NCI-H1694 treated with DMSO at 0.1 percent for 48 hours (cell line): ENCODE measurements around the gene PTPRB.
"Not testable (repeated sequence)": the region's sequence is repeated elsewhere in the genome, so short reads cannot be mapped to it uniquely, and the experiment has no call there.

Experiments
- DNase-seq: peaks from one replicate; lab custom pipeline; 2025; lab: John Stamatoyannopoulos, UW

The PTPRB gene

DNA sequence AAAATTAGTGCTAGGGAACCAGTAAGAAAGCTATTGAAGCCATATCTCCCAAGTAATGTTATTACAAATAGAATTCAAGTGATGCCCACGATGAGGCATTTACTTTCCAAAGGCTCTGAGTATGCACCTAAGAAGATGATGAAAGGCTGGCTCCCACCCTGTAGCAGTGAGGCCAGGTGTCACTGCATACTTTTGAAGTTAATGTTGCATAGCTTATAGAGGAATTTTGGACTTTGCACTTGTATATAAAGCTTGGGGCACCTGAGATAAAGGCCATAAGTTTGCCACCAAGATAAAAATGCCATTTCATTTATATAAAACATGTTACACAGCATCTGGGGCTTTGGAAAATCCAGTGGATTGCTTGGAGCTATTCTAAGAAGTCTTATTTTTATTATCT is 96.2 kb downstream of the PTPRB start:
- DNase-seq: no peak

DNA sequence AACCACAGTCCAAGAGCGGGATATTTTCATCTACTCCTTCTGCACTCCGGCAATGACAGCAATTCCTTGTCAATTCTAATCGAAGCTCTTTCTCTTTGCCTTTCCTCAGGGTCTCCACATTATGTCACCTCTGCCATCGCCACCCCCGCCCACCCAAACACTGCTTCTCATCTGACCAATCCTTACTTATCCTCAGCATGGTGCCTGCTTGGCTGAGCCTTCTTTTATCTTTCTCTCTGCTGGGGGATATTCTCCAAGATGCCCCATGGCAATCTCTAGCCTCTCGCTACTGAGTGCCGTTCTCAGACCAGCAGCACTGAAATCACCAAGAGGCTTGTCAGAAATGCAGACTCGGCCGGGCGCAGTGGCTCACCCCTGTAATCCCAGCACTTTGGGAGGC is 100.6 kb downstream of the PTPRB start:
- DNase-seq: no peak

DNA sequence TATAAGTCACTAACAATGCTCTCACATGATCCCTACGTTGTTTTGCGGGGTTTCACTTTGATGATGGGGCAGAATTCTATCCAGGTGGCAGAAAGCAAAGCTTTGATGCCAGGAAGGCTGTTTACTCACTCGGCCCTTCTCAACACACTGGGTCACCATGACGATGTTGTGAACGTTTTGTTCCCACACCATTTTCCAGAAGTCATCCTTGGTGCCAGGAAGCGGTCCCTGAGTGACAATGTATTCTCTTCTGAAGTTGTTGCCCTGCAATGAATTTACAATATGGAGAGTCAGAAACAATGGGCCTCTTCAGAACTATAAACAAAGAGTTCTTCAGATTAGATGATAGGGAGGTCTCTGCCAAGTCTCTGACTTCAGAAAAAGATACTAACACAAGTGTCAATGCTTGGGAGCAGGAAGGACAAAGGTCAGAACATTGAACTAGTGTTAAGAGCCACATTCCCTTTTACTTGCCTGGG is 101.3 kb downstream of the PTPRB start:
- DNase-seq: no peak

DNA sequence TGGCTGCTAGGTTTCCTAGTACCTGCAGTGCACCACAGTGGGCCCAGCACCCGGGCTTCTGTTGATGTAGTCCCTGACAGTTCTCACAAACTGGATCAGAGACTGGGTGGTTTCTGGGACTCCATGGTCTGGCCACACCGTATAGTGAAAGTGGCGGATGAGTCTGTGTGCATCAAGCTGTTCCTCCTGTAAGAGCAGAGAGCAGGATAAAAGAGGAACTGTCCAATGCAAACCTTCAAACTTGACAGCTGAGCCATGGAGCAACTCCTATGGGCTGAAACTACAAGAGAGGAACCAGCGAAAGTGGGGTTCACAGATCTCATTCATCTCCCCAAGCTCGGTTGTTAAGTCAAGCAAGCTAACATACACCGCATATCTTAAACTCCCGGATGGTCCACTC is 102.8 kb downstream of the PTPRB start:
- DNase-seq: no peak

DNA sequence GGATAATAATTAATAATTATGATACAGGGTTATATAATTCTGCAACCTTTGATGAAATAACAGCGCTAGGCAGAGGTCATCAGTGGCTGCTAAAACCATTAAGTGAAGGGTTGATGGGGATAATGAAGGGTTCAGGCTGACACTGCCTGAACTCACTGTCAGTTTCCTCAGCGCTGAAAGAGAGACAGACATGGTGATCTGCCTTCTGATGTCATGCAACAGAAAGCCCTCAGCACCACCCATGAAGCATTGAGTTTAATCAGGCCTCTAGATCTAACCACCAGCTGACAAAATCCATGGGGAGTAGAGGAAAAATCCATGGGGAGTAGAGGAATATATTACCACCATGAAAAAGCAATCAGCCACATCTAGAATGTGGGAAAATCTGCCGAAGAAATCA is 107.6 kb downstream of the PTPRB start:
- DNase-seq: no peak

DNA sequence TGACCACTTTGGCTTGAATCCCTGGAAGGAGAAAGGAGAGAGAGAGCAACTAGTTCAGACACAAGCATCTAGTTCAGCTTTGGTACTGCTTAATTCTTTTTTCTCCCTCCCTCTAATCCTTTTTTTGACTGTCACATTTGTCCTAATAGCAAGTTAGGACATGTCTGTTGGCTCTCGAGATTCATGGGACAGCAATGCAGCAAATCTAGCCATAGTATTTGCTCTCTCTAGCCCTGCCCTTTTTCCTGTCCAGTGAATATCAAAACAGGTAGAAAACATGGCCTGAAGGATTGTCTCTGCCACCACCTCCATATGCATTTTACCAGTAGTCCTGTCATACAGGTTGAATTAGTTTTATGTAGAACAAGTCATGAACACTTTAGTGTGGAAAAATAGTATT is 116.4 kb downstream of the PTPRB start:
- no peak for DNase-seq

DNA sequence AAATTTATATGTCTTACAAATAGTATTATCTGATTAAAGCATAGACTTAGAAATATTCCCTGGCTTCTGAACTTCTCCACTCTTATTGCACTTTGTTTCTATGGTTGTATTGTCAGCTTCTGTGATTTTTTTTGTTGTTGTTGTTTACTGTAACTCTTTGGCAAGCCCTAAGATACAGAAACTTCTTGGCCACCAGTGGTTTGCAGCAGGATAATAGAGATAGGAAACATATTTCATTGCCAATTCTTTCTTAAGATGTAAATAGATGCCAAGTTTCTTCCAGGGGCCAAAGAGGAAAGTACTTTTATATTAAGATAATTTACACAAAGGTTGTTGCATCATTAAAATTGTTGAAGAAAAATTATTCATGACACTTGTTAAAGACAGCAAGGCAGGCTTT is 123.8 kb downstream of the PTPRB start:
- no peak for DNase-seq

DNA sequence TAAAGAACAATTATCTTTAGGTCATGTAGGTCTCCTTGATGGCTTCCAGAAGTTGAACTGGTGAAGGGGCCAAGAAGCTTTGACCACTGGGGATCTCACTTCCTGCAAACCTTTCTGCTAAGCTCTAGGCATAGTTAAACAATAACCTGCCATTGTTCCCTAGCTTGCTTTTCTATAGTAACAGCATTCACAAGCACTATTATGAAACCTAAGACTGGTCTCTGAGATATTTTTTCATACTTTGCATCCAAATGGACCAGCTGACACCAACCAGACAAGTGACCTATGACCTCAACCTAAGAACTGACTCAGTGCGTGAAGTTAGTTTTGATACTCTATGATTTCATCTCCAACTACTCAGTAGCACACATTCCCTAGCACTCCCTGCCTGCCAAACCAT is 129.1 kb downstream of the PTPRB start:
- DNase-seq: no peak

DNA sequence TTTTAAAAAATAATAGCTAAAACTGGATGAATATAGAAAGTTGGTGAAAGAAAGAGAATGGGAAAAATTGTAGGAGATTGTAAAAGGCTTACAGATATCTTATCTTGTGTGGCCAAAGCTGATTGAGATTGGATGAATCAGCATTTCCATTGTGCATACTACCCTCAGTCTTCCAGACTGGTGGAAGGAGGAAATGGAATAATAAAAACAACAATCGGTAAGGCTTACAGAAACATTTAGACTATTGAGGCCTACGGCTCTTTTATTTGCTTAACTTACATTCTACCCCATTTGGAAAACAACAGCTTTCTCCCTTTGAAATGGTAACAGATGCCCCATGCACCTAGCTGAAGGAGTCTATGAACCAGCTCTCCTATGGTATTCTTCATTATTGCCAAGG is 129.8 kb downstream of the PTPRB start:
- DNase-seq: no peak

DNA sequence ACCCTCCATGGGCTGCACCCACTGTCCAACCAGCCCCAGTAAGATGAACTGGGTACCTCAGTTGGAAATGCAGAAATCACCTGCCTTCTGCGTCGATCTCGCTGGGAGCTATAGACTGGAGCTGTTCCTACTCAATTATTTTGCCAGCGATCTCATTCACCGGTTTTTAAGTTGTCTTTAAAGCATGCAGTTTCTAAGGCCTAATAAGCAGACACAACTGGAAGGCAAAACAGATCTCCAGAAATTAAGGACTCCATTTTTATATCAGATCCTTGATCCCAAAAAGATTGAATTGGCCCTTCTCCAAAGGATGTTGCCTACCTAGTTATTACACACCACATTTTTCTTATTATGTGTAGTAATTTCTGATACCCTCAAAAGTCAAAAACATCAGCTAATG is 139.7 kb downstream of the PTPRB start:
- no peak for DNase-seq

DNA sequence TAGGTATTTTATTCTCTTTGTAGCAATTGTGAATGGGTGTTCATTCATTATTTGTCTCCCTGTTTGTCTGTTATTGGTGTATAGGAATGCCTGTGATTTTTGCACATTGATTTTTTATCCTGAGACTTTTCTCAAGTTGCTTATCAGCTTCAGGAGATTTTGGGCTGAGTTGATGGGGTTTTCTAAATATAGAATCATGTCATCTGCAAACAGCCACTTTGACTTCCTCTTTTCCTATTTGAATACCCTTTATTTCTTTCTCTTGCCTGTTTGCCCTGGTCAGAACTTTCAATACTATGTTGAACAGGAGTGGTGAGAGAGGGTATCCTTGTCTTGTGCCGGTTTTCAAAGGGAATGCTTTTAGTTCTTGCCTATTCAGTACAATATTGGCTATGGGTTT is 144.3 kb downstream of the PTPRB start:
- not testable (repeated sequence) for DNase-seq

DNA sequence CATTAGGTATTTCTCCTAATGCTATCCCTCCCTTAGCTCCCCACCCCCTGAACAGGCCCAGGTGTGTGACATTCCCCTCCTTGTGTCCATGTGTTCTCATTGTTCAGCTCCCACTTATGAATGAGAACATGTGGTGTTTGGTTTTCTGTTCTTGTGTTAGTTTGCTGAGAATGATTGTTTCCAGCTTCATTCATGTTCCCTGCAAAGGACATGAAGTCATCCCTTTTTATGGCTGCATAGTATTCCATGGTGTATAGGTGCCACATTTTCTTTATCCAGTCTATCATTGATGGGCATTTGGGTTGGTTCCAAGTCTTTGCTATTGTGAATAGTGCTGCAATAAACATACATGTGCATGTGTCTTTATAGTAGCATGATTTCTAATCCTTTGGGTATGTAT is 146.3 kb downstream of the PTPRB start:
- DNase-seq: not testable (repeated sequence)

DNA sequence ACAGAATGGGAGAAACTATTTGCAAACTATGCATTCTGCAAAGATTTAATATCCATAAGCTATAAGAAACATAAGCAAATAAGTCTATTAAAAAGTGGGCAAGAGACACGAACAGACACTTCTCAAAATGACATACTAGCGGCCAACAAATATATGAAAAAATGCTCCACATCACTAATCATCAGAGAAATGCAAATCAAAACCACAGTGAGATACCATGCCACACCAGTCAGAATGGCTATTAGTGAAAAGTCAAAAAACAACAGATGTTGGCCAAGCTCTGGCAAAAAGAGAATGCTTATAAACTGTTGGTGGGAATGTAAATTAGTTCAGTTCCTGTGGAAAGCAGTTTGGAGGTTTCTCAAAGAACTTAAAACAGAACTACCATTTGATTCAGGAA is 149.8 kb downstream of the PTPRB start:
- DNase-seq: peak; percentile 46

DNA sequence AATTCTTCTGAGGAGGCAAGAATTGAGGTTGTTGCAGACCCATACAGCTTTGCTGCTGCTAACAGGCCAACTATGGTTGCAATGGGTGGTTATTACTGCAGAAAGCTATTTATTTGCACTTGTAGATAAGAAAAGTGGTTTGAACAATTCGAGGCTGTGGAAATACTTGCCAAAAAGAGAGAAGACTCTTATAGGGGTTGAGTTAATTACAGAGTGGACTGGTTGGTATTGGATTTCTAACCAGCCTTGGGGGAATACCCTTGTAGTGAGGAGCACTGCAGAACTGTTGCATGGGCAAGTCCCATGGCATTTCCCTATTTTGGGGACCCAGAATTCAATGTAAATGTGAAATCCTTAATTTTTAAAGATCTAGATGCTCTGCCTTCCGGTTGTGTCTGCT is 150.6 kb downstream of the PTPRB start:
- no peak for DNase-seq

DNA sequence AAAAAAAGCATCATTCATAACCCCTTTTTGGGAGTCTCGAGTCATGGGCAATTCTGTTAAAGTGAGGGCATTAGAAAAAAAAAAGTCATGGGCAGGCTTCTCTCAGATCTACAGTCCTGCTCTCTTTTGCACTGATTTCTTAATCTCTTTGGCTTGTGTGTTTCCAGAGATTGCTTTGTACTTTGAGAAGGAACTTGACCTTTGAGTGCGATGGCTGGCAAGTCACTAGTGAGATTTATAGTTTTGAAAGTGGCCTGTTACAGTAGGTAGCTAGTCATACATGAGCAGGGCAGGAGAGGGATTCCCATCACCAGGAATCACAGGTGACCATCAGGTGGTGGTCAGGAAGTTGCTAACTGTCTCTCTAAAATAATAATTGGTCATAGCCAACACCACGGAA is 151.5 kb downstream of the PTPRB start:
- DNase-seq: no peak

DNA sequence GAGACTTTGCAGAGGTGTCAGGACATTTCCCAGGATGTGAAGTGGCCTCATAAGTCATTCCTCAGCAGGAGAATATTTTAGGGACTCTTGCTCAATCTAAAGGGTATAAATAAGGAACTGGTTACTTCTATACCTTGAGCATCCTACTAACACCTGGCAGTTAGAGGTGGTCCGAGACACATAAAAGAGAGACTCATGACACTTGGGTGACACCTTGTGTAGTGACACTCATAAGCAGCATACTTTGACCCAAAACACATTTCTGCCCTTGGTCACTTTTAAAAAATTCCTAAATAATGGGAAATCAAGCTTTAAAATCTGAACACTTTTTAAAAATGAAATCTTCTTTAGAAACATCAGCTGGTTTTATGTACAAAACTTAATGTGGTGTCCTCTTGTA is 152.8 kb downstream of the PTPRB start:
- no peak for DNase-seq

DNA sequence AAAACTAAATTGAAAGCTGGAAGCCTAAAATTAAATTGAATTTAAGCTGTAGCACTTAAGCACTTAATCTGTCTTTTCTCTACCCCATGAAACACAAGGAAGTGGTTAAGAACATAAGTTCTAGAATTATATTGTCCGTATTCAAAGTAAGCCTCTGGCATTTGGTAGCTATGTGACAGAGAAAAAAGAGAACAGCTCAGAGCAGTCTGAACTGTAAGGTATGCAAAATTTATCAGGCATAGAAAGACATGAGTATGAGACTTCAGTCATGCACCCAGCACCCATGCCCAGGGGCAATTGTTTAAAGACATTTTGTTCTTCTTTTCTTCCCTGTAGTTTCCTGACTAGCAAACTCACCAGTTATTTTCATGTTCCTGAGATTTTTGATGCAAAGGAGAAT is 154.5 kb downstream of the PTPRB start:
- DNase-seq: no peak

DNA sequence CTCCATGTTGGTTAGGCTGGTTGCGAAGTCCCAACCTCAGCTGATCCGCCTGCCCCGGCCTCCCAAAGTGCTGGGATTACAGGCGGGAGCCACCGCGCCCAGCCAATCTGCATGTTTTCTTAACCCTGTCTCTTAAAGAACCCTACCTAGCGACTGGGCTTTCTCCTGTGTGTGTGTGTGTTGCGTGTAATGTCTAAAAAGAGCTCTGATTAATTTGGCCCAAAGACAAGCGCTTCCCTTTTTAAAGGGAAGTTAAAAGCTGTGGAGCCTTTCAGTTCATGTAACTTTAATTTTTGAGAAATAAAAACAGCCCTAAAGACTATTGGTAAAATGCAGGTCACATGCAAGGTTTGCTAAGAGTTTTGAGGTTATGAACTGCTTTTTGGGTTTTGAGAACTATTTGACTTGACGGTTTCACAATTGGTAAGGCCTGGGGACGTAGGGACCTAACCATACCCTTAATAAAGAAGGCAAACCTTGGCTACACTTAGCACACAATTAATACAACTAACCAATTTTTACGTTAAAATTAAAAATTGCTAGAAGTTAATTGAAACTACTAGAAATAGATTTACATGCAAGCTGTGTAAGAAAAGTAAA is 167.9 kb downstream of the PTPRB start:
- no peak for DNase-seq

DNA sequence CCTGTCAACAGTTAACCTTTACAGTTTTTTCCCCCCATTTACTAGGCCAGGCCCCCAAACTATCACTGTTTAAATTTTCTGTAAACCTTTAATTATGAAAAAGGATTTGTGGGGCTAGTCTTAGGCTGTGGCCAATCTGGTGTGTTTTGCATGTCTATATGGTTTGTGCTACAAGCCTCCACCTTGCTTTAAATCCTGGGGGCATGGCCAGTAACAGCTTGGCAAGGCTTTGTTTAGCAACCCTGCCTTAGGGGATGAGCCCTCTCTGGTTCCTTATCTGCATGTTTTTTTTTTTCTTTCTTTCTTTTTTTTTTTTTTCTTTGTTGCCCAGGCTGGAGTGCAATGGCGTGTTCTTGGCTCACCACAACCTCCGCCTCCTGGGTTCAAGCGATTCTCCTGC is 168.5 kb downstream of the PTPRB start:
- no peak for DNase-seq

DNA sequence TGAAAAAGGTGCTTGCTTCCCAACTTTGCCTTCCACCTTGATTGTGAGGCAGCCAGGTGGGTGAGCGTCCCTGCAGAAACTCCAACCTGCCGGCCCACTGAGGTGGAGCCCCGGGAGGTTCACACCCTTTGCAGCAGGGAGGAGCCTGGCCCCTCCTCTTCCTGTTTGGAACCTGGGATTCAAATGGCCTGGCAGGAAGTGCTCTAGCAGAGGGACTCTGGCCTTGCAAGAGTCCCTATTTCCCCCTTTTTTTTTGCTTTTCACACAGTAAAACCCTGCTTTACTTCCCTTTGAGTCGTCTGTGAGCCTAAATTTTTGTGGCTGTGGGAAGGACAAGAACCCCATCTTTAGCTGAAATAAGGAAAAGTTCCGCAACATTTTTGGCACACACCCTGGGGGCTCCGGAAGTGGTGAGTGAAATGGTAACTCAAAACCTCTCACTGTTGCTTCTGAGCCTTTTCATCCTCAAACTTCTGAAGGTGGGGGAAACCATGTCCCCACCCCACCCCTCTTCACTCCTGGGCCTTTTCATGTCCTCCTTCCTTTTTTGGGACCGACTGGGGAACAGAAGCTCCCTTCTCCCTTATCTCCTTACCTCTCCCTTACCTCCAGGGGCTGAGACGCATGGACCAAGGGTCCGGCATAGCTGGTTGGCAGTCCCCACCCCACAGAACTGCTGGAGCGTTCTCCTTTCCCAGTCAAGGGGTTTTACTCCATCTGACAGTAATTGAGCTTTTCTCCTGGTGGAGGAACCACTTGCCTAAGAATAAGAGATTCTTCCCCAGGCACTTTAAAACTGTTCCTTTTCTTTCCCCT is 169.1 kb downstream of the PTPRB start:
- no peak for DNase-seq

DNA sequence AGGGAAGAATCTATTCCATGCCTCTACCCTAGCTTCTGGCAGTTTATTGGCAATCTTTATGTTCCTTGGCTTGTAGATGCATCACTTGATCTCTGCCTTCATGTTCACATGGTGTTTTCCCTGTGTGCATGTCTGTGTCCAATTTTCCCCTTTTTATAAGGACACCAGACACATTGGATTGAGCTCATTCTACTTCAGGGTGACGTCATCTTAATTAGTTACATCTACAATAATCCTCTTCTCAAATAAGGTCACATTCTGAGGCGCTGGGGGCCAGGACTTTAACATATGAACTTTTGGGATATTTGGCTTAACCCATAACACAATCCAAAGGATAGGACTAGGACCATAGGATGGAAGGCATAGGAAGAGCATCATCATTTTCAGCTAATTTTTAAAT is 169.8 kb downstream of the PTPRB start:
- no peak for DNase-seq

DNA sequence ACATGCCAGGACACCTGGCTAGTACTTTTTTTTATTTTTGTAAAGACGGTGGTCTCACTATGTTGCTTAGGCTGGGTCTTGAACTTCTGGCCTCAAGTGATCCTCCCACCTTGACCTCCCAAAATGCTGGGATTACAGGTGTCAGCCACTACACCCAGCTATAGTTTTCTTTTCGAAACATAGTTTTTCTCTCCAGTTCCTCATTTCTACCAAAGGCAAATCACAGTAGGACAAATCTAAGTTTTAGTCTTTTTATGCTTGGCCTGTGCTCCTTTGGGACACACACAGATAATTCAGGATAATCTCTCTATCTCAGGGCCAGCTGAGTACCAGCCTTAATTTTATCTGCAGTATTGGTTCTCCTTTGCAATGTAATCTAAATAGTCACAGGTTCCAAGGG is 170.5 kb downstream of the PTPRB start:
- no peak for DNase-seq
